SU-DHL-6 (cell line): ENCODE measurements around the gene LYL1.

ENCODE experiments used
- H2AFZ ChIP-seq: fragments of 200-600 bp; sonication (generic); 2 replicates; pipeline ENCODE4 v1.6.1; 2014; ENCODE audit warnings: low read depth, mild to moderate bottlenecking, moderate library complexity, mixed read lengths, antibody characterized with exemption, low read length; ENCODE audit not compliant: severe bottlenecking
- H3F3A ChIP-seq: fragments of 200-600 bp; shearing (Covaris generic); 2 replicates; pipeline ENCODE4 v1.6.0; 2016; ENCODE audit warnings: antibody characterized with exemption, mild to moderate bottlenecking; ENCODE audit not compliant: insufficient read depth
- H3K27ac ChIP-seq: fragments of 200-600 bp; sonication (generic); 2 replicates; pipeline ENCODE4 v1.5.1; 2016; ENCODE audit warnings: low read depth, mild to moderate bottlenecking, low read length, moderate library complexity, mixed read lengths
- H3K27me3 ChIP-seq: fragments of 200-600 bp; sonication (generic), shearing (Covaris generic); 2 replicates; pipeline ENCODE4 v1.6.0; 2014; ENCODE audit warnings: mild to moderate bottlenecking, low read length
- H3K36me3 ChIP-seq: fragments of 200-600 bp; sonication (generic); 2 replicates; pipeline ENCODE4 v1.6.1; 2014; ENCODE audit warnings: mild to moderate bottlenecking, low read length, mixed read lengths
- H3K4me2 ChIP-seq: fragments of 300-600, 200-600 bp; shearing (Covaris generic), sonication (generic); 2 replicates; pipeline ENCODE4 v1.6.0; 2014; ENCODE audit warnings: low read length, low read depth, mild to moderate bottlenecking; ENCODE audit not compliant: poor library complexity, severe bottlenecking
- H3K4me3 ChIP-seq: fragments of 200-600 bp; sonication (generic); 2 replicates; pipeline ENCODE4 v1.5.1; 2014; ENCODE audit warnings: antibody characterized with exemption, low read length, mild to moderate bottlenecking, mixed read lengths; ENCODE audit not compliant: insufficient read depth, poor library complexity, severe bottlenecking
- H3K79me2 ChIP-seq: fragments of 200-600 bp; sonication (generic); 2 replicates; pipeline ENCODE4 v1.6.1; 2014; ENCODE audit warnings: mild to moderate bottlenecking, low read length, moderate library complexity; ENCODE audit not compliant: insufficient read depth
- H3K9ac ChIP-seq: fragments of 200-600 bp; sonication (generic); 2 replicates; pipeline ENCODE4 v1.7.0; 2014; ENCODE audit warnings: mild to moderate bottlenecking, low read length
- H3K9me2 ChIP-seq: fragments of 200-600 bp; sonication (generic); replicated peaks from 2 replicates; pipeline ENCODE4 v1.6.1; 2014; ENCODE audit warnings: low read length; ENCODE audit not compliant: insufficient read depth
- H3K9me3 ChIP-seq: fragments of 200-600 bp; sonication (generic); 2 replicates; pipeline ENCODE4 v1.6.1; 2014; ENCODE audit warnings: low read length, mixed read lengths; ENCODE audit not compliant: insufficient read depth
- H4K20me1 ChIP-seq: fragments of 200-600 bp; sonication (generic); 2 replicates; pipeline ENCODE4 v1.6.1; 2014; ENCODE audit warnings: low read depth, mild to moderate bottlenecking, antibody characterized with exemption, low read length, moderate library complexity, mixed read lengths
- EZH2phosphoT487 ChIP-seq: fragments of 200-600 bp; sonication (generic), shearing (Covaris generic); conservative IDR thresholded peaks from 2 replicates; pipeline ENCODE4 v1.6.1; 2018; ENCODE audit warnings: mild to moderate bottlenecking, antibody characterized with exemption, low read length, moderate library complexity, mixed read lengths
- TF ChIP-seq, protein P1 (sequence below): fragments of 200-600 bp; sonication (generic); IDR thresholded peaks from one replicate; pipeline ENCODE4 v1.5.1; 2017; ENCODE audit warnings: antibody characterized with exemption, mild to moderate bottlenecking, low read length, moderate library complexity; ENCODE audit not compliant: insufficient read depth, poor library complexity, severe bottlenecking

The LYL1 gene

DNA sequence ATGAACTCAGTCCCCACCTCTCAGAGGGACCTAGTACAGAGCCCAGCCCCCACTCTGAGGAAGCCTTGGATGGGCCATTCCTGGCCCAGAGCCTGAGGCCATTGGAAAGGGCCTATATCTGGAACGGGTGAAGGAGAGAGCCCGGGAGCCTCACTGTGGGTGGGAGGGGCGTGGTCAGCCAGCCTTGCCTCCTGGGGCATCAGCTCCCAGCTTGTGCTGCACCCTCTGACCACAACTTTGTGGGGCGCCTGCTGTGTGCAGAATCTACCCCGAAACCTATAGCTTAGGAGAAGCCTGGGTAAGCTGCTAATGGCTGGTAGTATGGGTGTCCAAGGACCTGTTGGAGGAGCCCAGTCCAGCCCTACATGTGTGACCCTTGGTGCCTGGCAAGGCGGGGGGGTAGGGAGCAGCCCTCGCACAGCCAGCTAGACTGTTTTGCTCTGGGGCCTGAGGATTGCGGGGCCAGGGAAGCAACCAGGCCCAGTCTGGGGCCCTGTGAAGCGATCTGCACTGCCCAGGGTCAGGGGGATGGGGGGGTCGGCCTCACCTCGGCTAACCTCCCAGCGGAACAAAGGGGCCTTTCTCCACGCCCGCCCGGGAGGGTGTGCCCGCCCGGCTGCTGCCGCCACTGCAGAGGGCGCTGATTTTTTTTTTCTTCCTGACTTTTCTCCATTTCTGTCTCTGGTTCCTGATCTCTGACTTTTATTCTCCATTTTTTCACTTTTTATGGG, 42.3 kb downstream of the LYL1 start:
- Histone ChIP-seq H3K36me3 (no peaks in the 10 kb centered on the region), H2AFZ (no peak overlapping the region), H3K4me2 (no peak overlapping the region), H3K27ac (no peak overlapping the region), H3F3A (no peaks in the 10 kb centered on the region), H3K4me3 (no peak overlapping the region), H3K9me3 (no peaks in the 10 kb centered on the region), H3K79me2 (no peaks in the 10 kb centered on the region), H3K27me3 (no peaks in the 10 kb centered on the region), H3K9me2 (no peaks in the 10 kb centered on the region), H3K9ac (no peak overlapping the region), H4K20me1 (no peaks in the 10 kb centered on the region)
- TF ChIP-seq, protein P1, sequence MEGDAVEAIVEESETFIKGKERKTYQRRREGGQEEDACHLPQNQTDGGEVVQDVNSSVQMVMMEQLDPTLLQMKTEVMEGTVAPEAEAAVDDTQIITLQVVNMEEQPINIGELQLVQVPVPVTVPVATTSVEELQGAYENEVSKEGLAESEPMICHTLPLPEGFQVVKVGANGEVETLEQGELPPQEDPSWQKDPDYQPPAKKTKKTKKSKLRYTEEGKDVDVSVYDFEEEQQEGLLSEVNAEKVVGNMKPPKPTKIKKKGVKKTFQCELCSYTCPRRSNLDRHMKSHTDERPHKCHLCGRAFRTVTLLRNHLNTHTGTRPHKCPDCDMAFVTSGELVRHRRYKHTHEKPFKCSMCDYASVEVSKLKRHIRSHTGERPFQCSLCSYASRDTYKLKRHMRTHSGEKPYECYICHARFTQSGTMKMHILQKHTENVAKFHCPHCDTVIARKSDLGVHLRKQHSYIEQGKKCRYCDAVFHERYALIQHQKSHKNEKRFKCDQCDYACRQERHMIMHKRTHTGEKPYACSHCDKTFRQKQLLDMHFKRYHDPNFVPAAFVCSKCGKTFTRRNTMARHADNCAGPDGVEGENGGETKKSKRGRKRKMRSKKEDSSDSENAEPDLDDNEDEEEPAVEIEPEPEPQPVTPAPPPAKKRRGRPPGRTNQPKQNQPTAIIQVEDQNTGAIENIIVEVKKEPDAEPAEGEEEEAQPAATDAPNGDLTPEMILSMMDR, result no peak
- TF ChIP-seq EZH2phosphoT487, result no peak

- H3K79me2 ChIP-seq, result no peaks in the 10 kb centered on the region
- no peaks in the 10 kb centered on the region for H4K20me1 ChIP-seq
- H3K27me3 ChIP-seq, result no peaks in the 10 kb centered on the region
- no peaks in the 10 kb centered on the region for H3K9me3 ChIP-seq
- no peaks in the 10 kb centered on the region for H3F3A ChIP-seq
- H3K9ac ChIP-seq, result no peak overlapping the region
- H2AFZ ChIP-seq, result no peak overlapping the region
- H3K36me3 ChIP-seq, result no peaks in the 10 kb centered on the region
- H3K4me3 ChIP-seq, result no peak overlapping the region
- H3K4me2 ChIP-seq, result no peak overlapping the region
- H3K27ac ChIP-seq, result no peak overlapping the region
- TF ChIP-seq EZH2phosphoT487, result no peak
- TF ChIP-seq, protein P1, result no peak
- no peaks in the 10 kb centered on the region for H3K9me2 ChIP-seq
These were observed 43.6 kb downstream of the LYL1 start for GRCh38 chr19:13058951-13059660.

DNA sequence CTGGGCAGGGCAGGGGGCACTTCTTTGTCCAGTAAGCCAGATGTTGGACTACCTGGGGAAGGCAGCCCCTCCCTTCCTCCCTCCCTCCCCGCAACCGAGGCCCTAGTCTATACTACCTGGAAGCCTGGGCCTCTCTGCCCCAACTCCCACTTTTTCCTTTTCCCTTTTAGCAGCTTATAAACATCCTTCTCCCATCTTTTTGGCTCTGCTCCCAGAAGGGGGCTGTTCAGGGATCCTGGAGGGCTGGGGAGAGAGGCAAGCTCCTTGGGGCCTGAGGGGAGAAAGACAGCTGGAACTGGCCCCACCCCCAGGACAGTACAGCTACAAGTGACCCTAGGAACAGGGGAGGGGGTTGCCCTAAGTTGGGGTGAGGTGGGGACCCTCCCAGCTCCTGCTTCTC, 44.9 kb downstream of the LYL1 start:
- Histone ChIP-seq H2AFZ (no peak overlapping the region), H3K4me2 (no peak overlapping the region), H3K27me3 (no peaks in the 10 kb centered on the region), H3K9me3 (no peaks in the 10 kb centered on the region), H3K9ac (no peak overlapping the region), H3F3A (no peaks in the 10 kb centered on the region), H3K9me2 (no peaks in the 10 kb centered on the region), H4K20me1 (no peaks in the 10 kb centered on the region), H3K27ac (no peak overlapping the region), H3K4me3 (no peak overlapping the region), H3K36me3 (no peaks in the 10 kb centered on the region), H3K79me2 (no peaks in the 10 kb centered on the region)
- TF ChIP-seq, protein P1, result no peak
- no peak for TF ChIP-seq EZH2phosphoT487
